Natural killer cell (primary cell): Measurements from ENCODE around the gene VCL. TPM values are rescaled to one million over a fixed set of nuclear protein-coding genes. Genes with fewer than 3 reads are reported as not detected.

ENCODE experiments used
- ATAC-seq, 3 donors: fragments of 150-1000 bp in 2 of 3; fragments of 200-7000 bp in 1 of 3; cut with Tn5 transposase; 1 replicate in 1 of 3; 2 replicates in 2 of 3; pipeline ENCODE4 v1.10.0; 2021; ENCODE audit warnings: mild to moderate bottlenecking in 2 of 3, moderate library complexity in 2 of 3
- DNase-seq, 2 donors: peaks; one replicate each; pipeline versions ENCODE4 v3.0.0 to v3.0.0-alpha.2; 2013 to 2021; ENCODE audit warnings: mixed read lengths in 1 of 2
- H3K27ac ChIP-seq: one replicate; pipeline ENCODE4 v1.5.1; 2013; ENCODE audit warnings: mild to moderate bottlenecking, low read length
- H3K27me3 ChIP-seq: one replicate; pipeline ENCODE4 v1.6.1; 2013; ENCODE audit warnings: low read length; ENCODE audit not compliant: control insufficient read depth, insufficient read depth
- H3K36me3 ChIP-seq: one replicate; pipeline ENCODE4 v1.6.1; 2013; ENCODE audit warnings: low read length; ENCODE audit not compliant: control insufficient read depth, insufficient read depth
- H3K4me1 ChIP-seq: one replicate; pipeline ENCODE4 v1.6.1; 2013; ENCODE audit warnings: low read length; ENCODE audit not compliant: control insufficient read depth, insufficient read depth
- H3K4me3 ChIP-seq: one replicate; pipeline ENCODE4 v1.5.1; 2013; ENCODE audit warnings: low read length
- H3K9me3 ChIP-seq: one replicate; pipeline ENCODE4 v1.6.1; 2013; ENCODE audit warnings: low read length; ENCODE audit not compliant: control insufficient read depth, insufficient read depth
- H3K27ac Mint-ChIP-seq, 2 donors: one replicate each; pipeline ENCODE4 v1.8.0; 2022; ENCODE audit warnings: mild to moderate bottlenecking in 2 of 2, mixed read lengths in 2 of 2, moderate library complexity in 1 of 2
- H3K27me3 Mint-ChIP-seq, 2 donors: one replicate each; pipeline ENCODE4 v1.8.0; 2022; ENCODE audit warnings: low read depth in 2 of 2, mixed read lengths in 2 of 2
- H3K36me3 Mint-ChIP-seq: one replicate; pipeline ENCODE4 v1.8.0; 2022; ENCODE audit warnings: mixed read lengths
- H3K4me1 Mint-ChIP-seq, 2 donors: one replicate each; pipeline ENCODE4 v1.8.0; 2022; ENCODE audit warnings: mixed read lengths in 2 of 2
- H3K4me3 Mint-ChIP-seq: one replicate; pipeline ENCODE4 v1.8.0; 2022; ENCODE audit warnings: mild to moderate bottlenecking, moderate library complexity, mixed read lengths
- H3K9me3 Mint-ChIP-seq, 2 donors: one replicate each; pipeline ENCODE4 v1.8.0; 2022; ENCODE audit warnings: mixed read lengths in 2 of 2
- WGBS: methylation state at CpG from one replicate; pipeline ENCODE4 v1.1.7; 2013; ENCODE audit warnings: missing lambda C conversion rate; ENCODE audit not compliant: insufficient coverage; 5-methylcytosine and 5-hydroxymethylcytosine counted together
- intact Hi-C: fragments of 100-400 bp; cut with micrococcal nuclease; formaldehyde crosslinking; loops from one replicate; pipeline ENCODE4 v1.14.2; 2022
- total RNA-seq, 4 donors: library from RNA; stranded (reverse); fragments of 120-200 nt in 1 of 4; gene quantifications; one replicate each; pipeline versions ENCODE4 v1.2.3 to v1.2.4, GENCODE V29; 2013 to 2022
- TF ChIP-seq, protein P1 (sequence below): fragments of 200-600 bp; IDR thresholded peaks from one replicate; pipeline ENCODE4 v1.8.0; 2022; ENCODE audit warnings: antibody characterized with exemption

VCL gene
- total RNA-seq, 3 donors from 2014 or later (not counting 1 experiment from before 2014, with no cell fraction given): 121 to 145 (median 122) TPM

DNA sequence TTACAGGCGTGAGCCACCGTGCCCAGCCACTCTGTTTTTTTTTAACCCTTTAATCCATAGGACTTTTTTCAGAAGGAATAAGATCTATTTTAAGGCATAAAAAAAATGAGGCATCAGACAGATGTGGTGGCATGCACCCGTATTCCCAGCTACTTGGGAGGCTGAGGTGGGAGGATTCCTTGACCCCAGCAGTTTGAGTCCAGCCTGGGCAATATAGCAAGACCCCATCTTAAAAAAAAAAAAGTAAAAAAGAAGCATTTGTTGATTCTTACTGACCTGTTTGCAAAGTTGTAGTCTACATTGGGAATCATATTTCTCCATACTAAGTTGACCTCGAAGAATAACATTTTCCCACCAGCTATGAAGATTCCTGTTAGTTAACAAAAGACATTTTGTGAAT, 38.6 kb downstream of the VCL start:
- Histone ChIP-seq H3K9me3 (no peaks in the 10 kb centered on the region), H3K27me3 (no peaks in the 10 kb centered on the region), H3K4me1 (peaks cover 4% of the 10 kb centered on the region), H3K27ac (no peak overlapping the region), H3K36me3 (peaks cover 2% of the 10 kb centered on the region), H3K4me3 (no peak overlapping the region)
- Mint-ChIP-seq H3K4me1 (peaks cover 62% of the 10 kb centered on the region in 2 donors), H3K27ac (no peak overlapping the region), H3K36me3 (no peaks in the 10 kb centered on the region), H3K4me3 (no peak overlapping the region), H3K9me3 (no peaks in the 10 kb centered on the region), H3K27me3 (no peaks in the 10 kb centered on the region)
- TF ChIP-seq, protein P1, sequence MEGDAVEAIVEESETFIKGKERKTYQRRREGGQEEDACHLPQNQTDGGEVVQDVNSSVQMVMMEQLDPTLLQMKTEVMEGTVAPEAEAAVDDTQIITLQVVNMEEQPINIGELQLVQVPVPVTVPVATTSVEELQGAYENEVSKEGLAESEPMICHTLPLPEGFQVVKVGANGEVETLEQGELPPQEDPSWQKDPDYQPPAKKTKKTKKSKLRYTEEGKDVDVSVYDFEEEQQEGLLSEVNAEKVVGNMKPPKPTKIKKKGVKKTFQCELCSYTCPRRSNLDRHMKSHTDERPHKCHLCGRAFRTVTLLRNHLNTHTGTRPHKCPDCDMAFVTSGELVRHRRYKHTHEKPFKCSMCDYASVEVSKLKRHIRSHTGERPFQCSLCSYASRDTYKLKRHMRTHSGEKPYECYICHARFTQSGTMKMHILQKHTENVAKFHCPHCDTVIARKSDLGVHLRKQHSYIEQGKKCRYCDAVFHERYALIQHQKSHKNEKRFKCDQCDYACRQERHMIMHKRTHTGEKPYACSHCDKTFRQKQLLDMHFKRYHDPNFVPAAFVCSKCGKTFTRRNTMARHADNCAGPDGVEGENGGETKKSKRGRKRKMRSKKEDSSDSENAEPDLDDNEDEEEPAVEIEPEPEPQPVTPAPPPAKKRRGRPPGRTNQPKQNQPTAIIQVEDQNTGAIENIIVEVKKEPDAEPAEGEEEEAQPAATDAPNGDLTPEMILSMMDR: no peak
- WGBS: 96% methylated on average over 3 of the region's 4 CpGs
- intact Hi-C loops: no loop called here
- no peak for DNase-seq
- no peak for ATAC-seq

DNA sequence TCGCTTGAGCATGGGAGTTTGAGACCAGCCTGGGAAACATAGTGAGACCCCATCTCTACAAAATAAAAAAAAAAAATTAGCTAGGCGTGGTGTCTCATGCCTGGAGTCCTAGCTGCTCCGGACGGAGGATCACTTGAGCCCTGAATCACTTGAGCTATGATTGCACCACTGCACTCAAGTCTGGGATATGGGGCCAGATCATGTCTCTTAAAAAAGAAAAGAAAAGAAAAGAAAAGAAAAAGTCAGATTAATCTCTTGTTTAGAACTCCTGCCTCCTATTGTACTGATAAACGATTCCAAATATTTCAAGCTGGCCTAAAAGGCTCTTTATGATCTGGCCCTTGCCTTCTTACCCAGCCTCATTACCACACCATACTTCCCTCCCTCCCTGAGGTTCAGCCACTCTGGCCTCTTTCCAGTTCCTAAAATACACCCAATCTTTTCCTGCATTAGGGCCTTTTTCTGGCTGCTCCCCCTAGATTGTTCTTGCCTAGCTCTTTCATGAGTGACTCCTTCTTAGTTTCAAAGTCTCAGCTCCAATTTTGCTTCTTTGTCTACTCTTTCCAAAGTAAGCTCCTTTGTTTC, 41.7 kb downstream of the VCL start:
- no peaks in the 10 kb centered on the region for H3K27me3 ChIP-seq
- H3K9me3 ChIP-seq: no peaks in the 10 kb centered on the region
- intact Hi-C loops: no loop called here
- ATAC-seq (no peak), DNase-seq (no peak)
- peaks cover 14% of the 10 kb centered on the region for H3K36me3 ChIP-seq
- H3K27ac ChIP-seq: no peak overlapping the region
- 80% methylated on average over 5 of the region's 5 CpGs for WGBS
- H3K4me1 Mint-ChIP-seq: peaks cover 39% of the 10 kb centered on the region in 2 donors
- no peaks in the 10 kb centered on the region for H3K9me3 Mint-ChIP-seq
- no peaks in the 10 kb centered on the region for H3K36me3 Mint-ChIP-seq
- TF ChIP-seq, protein P1: no peak
- no peak overlapping the region for H3K4me3 ChIP-seq
- no peaks in the 10 kb centered on the region for H3K27me3 Mint-ChIP-seq
- peaks cover 4% of the 10 kb centered on the region for H3K4me1 ChIP-seq
- no peak overlapping the region for H3K4me3 Mint-ChIP-seq
- peak overlapping the region; percentile 31 to 58 for H3K27ac Mint-ChIP-seq

DNA sequence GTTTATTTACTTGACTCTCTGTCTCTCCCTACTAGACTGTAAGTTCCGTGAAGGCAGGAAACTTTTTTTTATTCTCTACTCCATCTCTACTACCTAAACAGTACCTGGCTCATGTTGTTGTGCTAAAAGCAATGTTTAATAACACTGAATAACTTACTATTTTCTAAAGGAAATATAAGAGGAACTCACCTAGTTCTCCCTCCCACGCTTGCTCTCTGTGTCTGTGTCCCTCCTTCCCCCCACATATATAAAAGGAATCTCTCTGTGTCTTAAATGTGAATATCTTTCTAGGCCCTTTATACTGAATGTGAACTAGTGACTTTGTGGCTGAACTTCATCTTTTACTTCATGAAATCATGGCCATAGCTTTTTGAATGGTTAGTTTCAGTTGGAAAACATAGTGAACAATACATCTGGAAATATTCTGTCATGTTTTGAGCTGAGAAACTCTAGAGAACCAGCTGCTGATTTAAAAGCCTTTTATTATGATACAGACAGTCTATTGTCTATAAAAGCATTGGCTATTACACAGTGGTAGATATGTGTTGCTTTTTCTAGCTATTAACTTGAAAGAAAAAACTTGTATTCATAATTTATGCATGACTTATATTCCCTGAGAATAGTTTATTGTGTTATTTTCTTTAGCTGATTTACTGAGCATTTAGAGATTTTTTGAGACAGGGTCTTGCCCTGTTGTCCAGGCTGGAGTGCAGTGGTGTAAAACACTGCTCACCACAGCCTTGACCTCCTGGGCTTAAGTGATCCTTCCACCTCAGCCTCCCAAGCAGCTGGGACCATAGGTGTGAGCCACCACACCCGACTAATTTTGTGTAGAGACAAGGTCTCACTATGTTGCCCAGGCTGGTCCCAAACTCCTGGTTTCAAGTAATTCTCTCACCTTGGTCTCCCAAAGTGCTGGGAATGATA, 42.5 kb downstream of the VCL start:
- peaks cover 15% of the 10 kb centered on the region for H3K36me3 ChIP-seq
- no peaks in the 10 kb centered on the region for H3K27me3 ChIP-seq
- intact Hi-C loops: no loop called here
- no peaks in the 10 kb centered on the region for H3K9me3 ChIP-seq
- WGBS: 92% methylated on average over 2 of the region's 3 CpGs
- no peak overlapping the region for H3K4me3 ChIP-seq
- Mint-ChIP-seq H3K9me3 (no peaks in the 10 kb centered on the region), H3K36me3 (no peaks in the 10 kb centered on the region), H3K27me3 (no peaks in the 10 kb centered on the region), H3K4me1 (peaks cover 31% of the 10 kb centered on the region in 2 donors), H3K4me3 (no peak overlapping the region), H3K27ac (peak overlapping the region; percentile 31 to 58)
- DNase-seq (no peak), ATAC-seq (no peak)
- H3K4me1 ChIP-seq: peaks cover 4% of the 10 kb centered on the region
- H3K27ac ChIP-seq: no peak overlapping the region
- TF ChIP-seq, protein P1: no peak
